Measurements from ENCODE around the gene PIK3CD.

Gene PIK3CD

GRCh38 chr1:9774712-9775679 lies 123.5 kb downstream of the PIK3CD start:
- in situ Hi-C loops (cut with HindIII; ENCODE audit: low sequenced_read_pairs), result no loop called here
- no peak for DNase-seq (ENCODE audit: low read depth, low spot score)
- no peak overlapping the region for H3K4me3 ChIP-seq (ENCODE audit: low read depth, low read length)
- no peak for TF ChIP-seq CTCF (IDR thresholded peaks at IDR 0.05; ENCODE audit: low read depth, low read length)

- in situ Hi-C loops (cut with HindIII; ENCODE audit: low sequenced_read_pairs), result no loop called here
- DNase-seq (ENCODE audit: low read depth, low spot score), result no peak
- TF ChIP-seq CTCF (IDR thresholded peaks at IDR 0.05; ENCODE audit: low read depth, low read length), result no peak
- no peak overlapping the region for H3K4me3 ChIP-seq (ENCODE audit: low read depth, low read length)
Observed at GRCh38 chr1:9776685-9777084, 125.2 kb downstream of the PIK3CD start.
